Measurements from ENCODE around the gene ZDHHC8. TPM values are rescaled to one million over a fixed set of nuclear protein-coding genes. Genes with fewer than 3 reads are reported as not detected.

Gene ZDHHC8
- total and polyA plus RNA-seq, 10 donors: 12.7 to 71.5 (median 33.6) TPM

- intact Hi-C loops (cut with DNase I; ENCODE audit: low total_unique reads): no loop called here
Measured at GRCh38 chr22:20107951-20108756, 23.4 kb upstream of the ZDHHC8 start.

GRCh38 chr22:20108757-20109230 is 22.8 kb upstream of the ZDHHC8 start:
- H3K36me3 ChIP-seq: peaks cover 5 to 100% (median 94%) of the 10 kb centered on the region in 6 donors
- H3K27ac ChIP-seq: no peak overlapping the region
- H3K4me3 ChIP-seq: no peak overlapping the region
- peak; percentile 64 for DNase-seq
- no peaks in the 10 kb centered on the region for H3K27me3 ChIP-seq (replicated peaks in 1 of 7)
- WGBS, 5 donors: 82 to 95% (median 88%) methylated on average over 11 to 12 of the region's 12 CpGs
- intact Hi-C loops (cut with DNase I; ENCODE audit: low total_unique reads): no loop called here
- H3K9me3 ChIP-seq: no peaks in the 10 kb centered on the region
- peaks cover 6 to 30% (median 27%) of the 10 kb centered on the region in 6 donors for H3K4me1 ChIP-seq
- TF ChIP-seq POLR2A (IDR thresholded peaks at IDR 0.05): no peak
- peak in 1 of 3 donors; percentile 72 for TF ChIP-seq POLR2AphosphoS5 (IDR thresholded peaks at IDR 0.05)

More at GRCh38 chr22:20107951-20108756, 23.4 kb upstream of the ZDHHC8 start:
- DNase-seq: peak; percentile 73
- no peaks in the 10 kb centered on the region for H3K27me3 ChIP-seq (replicated peaks in 1 of 7)
- 87 to 90% (median 88%) methylated on average over 13 of the region's 13 CpGs for WGBS, 5 donors
- no peaks in the 10 kb centered on the region for H3K9me3 ChIP-seq
- H3K27ac ChIP-seq: no peak overlapping the region
- no peak overlapping the region for H3K4me3 ChIP-seq
- peaks cover 5 to 100% (median 89%) of the 10 kb centered on the region in 6 donors for H3K36me3 ChIP-seq
- H3K4me1 ChIP-seq: peaks cover 6 to 24% (median 20%) of the 10 kb centered on the region in 6 donors
- peak; percentile 19 to 38 (median 22) for TF ChIP-seq POLR2AphosphoS5 (IDR thresholded peaks at IDR 0.05)
- no peak for TF ChIP-seq CTCF (IDR thresholded peaks at IDR 0.05 in 8 of 11, conservative IDR thresholded peaks at IDR 0.05 in 3 of 11)

GRCh38 chr22:20109411-20110358 is 21.9 kb upstream of the ZDHHC8 start:
- intact Hi-C loops (cut with DNase I; ENCODE audit: low total_unique reads): no loop called here
- peak; percentile 70 for DNase-seq
- Histone ChIP-seq H3K36me3 (peaks cover 5 to 100% (median 97%) of the 10 kb centered on the region in 6 donors), H3K4me1 (peaks cover 6 to 39% (median 34%) of the 10 kb centered on the region in 6 donors), H3K9me3 (no peaks in the 10 kb centered on the region), H3K4me3 (no peak overlapping the region), H3K27me3 (replicated peaks in 1 of 7) (no peaks in the 10 kb centered on the region), H3K27ac (no peak overlapping the region)
- 84 to 93% (median 87%) methylated on average over 14 to 23 of the region's 23 CpGs for WGBS, 5 donors
- TF ChIP-seq POLR2A (IDR thresholded peaks at IDR 0.05) (no peak), CTCF (IDR thresholded peaks at IDR 0.05 in 8 of 11, conservative IDR thresholded peaks at IDR 0.05 in 3 of 11) (no peak), POLR2AphosphoS5 (IDR thresholded peaks at IDR 0.05) (peak; percentile 10 to 70 (median 40))

- peak; percentile 69 for DNase-seq
- peak overlapping the region in 3 of 8 donors; percentile 48 to 93 (median 54) for H3K27ac ChIP-seq
- peaks cover 5 to 100% (median 95%) of the 10 kb centered on the region in 6 donors for H3K36me3 ChIP-seq
- TF ChIP-seq POLR2A (IDR thresholded peaks at IDR 0.05): no peak
- TF ChIP-seq CTCF (IDR thresholded peaks at IDR 0.05 in 8 of 11, conservative IDR thresholded peaks at IDR 0.05 in 3 of 11): no peak
- no peak for TF ChIP-seq POLR2AphosphoS5 (IDR thresholded peaks at IDR 0.05)
- intact Hi-C loops (cut with DNase I; ENCODE audit: low total_unique reads): no loop called here
- H3K9me3 ChIP-seq: no peaks in the 10 kb centered on the region
- H3K4me1 ChIP-seq: peaks cover 7 to 47% (median 42%) of the 10 kb centered on the region in 6 donors
- 86 to 94% (median 92%) methylated on average over 7 to 9 of the region's 9 CpGs for WGBS, 5 donors
- no peak overlapping the region for H3K4me3 ChIP-seq
- no peaks in the 10 kb centered on the region for H3K27me3 ChIP-seq (replicated peaks in 1 of 7)
Measured at GRCh38 chr22:20110359-20110985, 21.1 kb upstream of the ZDHHC8 start.
